GM19438 (cell line): ENCODE results near the gene SHISA5.

Experiments
- ATAC-seq: cut with Tn5 transposase; IDR thresholded peaks from one replicate; pipeline ENCODE4 v1.9.1; 2021; ENCODE audit warnings: low read depth; ENCODE audit not compliant: unreplicated experiment

SHISA5 gene

GRCh38 chr3:48433472-48434118 is 70.4 kb downstream of the SHISA5 start:
- no peak for ATAC-seq

GRCh38 chr3:48432411-48433371 is 71.3 kb downstream of the SHISA5 start:
- no peak for ATAC-seq

GRCh38 chr3:48431224-48432029 is 72.5 kb downstream of the SHISA5 start:
- ATAC-seq, result no peak

GRCh38 chr3:48430708-48431101 is 73.3 kb downstream of the SHISA5 start:
- no peak for ATAC-seq

GRCh38 chr3:48429960-48430707 is 73.8 kb downstream of the SHISA5 start, which contains the start of gene PLXNB1:
TSS of gene PLXNB1 (minus strand) at chr3:48430086. CDS start at chr3:48424611, 5,475 bp downstream.
- ATAC-seq, result no peak

GRCh38 chr3:48429317-48429959 is 74.5 kb downstream of the SHISA5 start:
- ATAC-seq, result no peak

- no peak for ATAC-seq
Observed at GRCh38 chr3:48428572-48429316, 75.2 kb downstream of the SHISA5 start.

GRCh38 chr3:48428088-48428571 is 75.8 kb downstream of the SHISA5 start:
- no peak for ATAC-seq

- ATAC-seq, result no peak
Observed at GRCh38 chr3:48427630-48427962, 76.4 kb downstream of the SHISA5 start.

- ATAC-seq, result no peak
Observed at GRCh38 chr3:48426944-48427629, 76.9 kb downstream of the SHISA5 start.

GRCh38 chr3:48426401-48426909 is 77.5 kb downstream of the SHISA5 start:
- no peak for ATAC-seq

GRCh38 chr3:48425281-48425812 is 78.6 kb downstream of the SHISA5 start:
- ATAC-seq, result no peak

- ATAC-seq, result no peak
Observed at GRCh38 chr3:48423883-48424695, 79.9 kb downstream of the SHISA5 start.

GRCh38 chr3:48423241-48423882 is 80.6 kb downstream of the SHISA5 start:
- no peak for ATAC-seq

- ATAC-seq, result no peak
Observed at GRCh38 chr3:48422681-48423080, 81.3 kb downstream of the SHISA5 start.

- no peak for ATAC-seq
Observed at GRCh38 chr3:48422272-48422671, 81.7 kb downstream of the SHISA5 start.

- no peak for ATAC-seq
Observed at GRCh38 chr3:48420561-48420960, 83.4 kb downstream of the SHISA5 start.
